ENCODE results near the gene PHRF1. TPM values are rescaled to one million over a fixed set of nuclear protein-coding genes. Genes with fewer than 3 reads are reported as not detected.

Gene PHRF1
- polyA plus RNA-seq, 1 donor from 2014 or later, result 8.5 TPM

GRCh38 chr11:559712-560304, 16.5 kb upstream of the PHRF1 start:
- Histone ChIP-seq H3K36me3 (ENCODE audit: insufficient read depth, low read length) (no peaks in the 10 kb centered on the region), H3F3A (ENCODE audit: insufficient read depth, low read length, poor library complexity, severe bottlenecking) (no peaks in the 10 kb centered on the region), H3K79me2 (replicated peaks; ENCODE audit: insufficient read depth, low read length) (no peaks in the 10 kb centered on the region), H3K9ac (ENCODE audit: low read length) (peak overlapping the region; percentile 61), H2AFZ (ENCODE audit: low read depth, low read length) (no peak overlapping the region), H4K20me1 (ENCODE audit: insufficient read depth) (no peaks in the 10 kb centered on the region), H3K9me3 (ENCODE audit: low read length) (no peaks in the 10 kb centered on the region), H3K4me3 (ENCODE audit: low read length) (peak overlapping the region; percentile 75), H3K9me2 (ENCODE audit: insufficient read depth, low read length) (no peaks in the 10 kb centered on the region), H3K27me3 (ENCODE audit: insufficient read depth, low read depth, low read length) (peaks cover 34% of the 10 kb centered on the region), H3K4me2 (ENCODE audit: low read length) (no peak overlapping the region), H3K27ac (ENCODE audit: low read length) (no peak overlapping the region)
- no peak for TF ChIP-seq EZH2 (IDR thresholded peaks at IDR 0.05; ENCODE audit: borderline replicate concordance, insufficient read depth, low read length, poor library complexity, severe bottlenecking)
- no peak for TF ChIP-seq MXI1 (conservative IDR thresholded peaks at IDR 0.05; ENCODE audit: poor library complexity, severe bottlenecking)

DNA sequence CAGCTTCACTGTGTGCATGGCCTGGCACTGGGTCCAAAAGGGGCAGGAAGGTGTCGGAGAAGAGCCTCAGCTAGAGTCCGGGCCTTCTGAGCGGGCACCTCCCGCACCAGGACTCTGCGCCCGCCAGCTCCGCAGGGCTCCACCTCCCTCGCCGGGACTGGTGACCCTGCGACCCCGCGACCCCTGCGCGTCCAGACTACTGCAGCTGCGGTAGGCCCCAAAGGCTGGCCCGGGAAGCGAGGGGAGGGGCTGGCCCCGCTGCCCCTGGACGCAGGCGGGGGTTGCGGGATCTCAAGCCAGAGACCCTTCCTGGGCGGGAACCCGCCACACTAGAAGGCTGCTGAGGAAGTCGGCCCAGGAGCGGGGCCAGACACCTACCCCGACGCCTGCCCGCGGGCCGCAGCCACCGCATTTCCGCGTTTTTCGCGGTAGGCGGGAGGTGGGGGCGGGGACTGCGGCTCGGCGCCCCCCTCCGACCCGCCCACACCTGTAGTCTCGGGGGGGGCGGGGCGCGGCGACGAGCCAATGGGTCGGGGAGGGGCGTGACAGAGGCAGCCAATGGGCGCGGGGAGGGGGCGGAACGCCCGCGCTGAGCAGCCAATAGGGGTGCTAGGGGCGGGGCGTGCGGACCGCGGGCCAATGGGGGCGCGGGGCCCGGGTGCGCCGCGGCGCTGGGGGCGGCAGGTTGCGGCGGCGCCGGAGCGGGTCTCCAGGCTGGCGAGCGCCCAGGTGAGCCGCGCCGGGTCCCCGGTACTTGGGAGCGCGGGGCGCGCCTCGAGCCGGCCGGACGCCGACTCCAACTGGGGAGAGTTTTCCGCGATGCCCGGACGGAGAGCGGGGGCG, 15.7 kb upstream of the PHRF1 start, which contains the start of the genes LMNTD2 and RASSF7:
LMNTD2 (minus strand) TSS at position 434 of the 843 bp plus-strand sequence; CDS start at position 412, 22 bp downstream.
RASSF7 (plus strand) TSS at position 666 of the 843 bp plus-strand sequence. CDS start 799 bp downstream, outside the sequence.
- TF ChIP-seq, protein P1, sequence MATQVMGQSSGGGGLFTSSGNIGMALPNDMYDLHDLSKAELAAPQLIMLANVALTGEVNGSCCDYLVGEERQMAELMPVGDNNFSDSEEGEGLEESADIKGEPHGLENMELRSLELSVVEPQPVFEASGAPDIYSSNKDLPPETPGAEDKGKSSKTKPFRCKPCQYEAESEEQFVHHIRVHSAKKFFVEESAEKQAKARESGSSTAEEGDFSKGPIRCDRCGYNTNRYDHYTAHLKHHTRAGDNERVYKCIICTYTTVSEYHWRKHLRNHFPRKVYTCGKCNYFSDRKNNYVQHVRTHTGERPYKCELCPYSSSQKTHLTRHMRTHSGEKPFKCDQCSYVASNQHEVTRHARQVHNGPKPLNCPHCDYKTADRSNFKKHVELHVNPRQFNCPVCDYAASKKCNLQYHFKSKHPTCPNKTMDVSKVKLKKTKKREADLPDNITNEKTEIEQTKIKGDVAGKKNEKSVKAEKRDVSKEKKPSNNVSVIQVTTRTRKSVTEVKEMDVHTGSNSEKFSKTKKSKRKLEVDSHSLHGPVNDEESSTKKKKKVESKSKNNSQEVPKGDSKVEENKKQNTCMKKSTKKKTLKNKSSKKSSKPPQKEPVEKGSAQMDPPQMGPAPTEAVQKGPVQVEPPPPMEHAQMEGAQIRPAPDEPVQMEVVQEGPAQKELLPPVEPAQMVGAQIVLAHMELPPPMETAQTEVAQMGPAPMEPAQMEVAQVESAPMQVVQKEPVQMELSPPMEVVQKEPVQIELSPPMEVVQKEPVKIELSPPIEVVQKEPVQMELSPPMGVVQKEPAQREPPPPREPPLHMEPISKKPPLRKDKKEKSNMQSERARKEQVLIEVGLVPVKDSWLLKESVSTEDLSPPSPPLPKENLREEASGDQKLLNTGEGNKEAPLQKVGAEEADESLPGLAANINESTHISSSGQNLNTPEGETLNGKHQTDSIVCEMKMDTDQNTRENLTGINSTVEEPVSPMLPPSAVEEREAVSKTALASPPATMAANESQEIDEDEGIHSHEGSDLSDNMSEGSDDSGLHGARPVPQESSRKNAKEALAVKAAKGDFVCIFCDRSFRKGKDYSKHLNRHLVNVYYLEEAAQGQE (IDR thresholded peaks at IDR 0.05; ENCODE audit: borderline replicate concordance), result no peak
- TF ChIP-seq MXI1 (conservative IDR thresholded peaks at IDR 0.05; ENCODE audit: poor library complexity, severe bottlenecking), result peak; percentile 73
- TF ChIP-seq RAD21 (conservative IDR thresholded peaks at IDR 0.05), result no peak
- no peak for TF ChIP-seq EZH2 (IDR thresholded peaks at IDR 0.05; ENCODE audit: borderline replicate concordance, insufficient read depth, low read length, poor library complexity, severe bottlenecking)
- no peak for TF ChIP-seq SMC3 (conservative IDR thresholded peaks at IDR 0.05; ENCODE audit: poor library complexity)
- peak; percentile 25 for TF ChIP-seq POLR2AphosphoS5 (IDR thresholded peaks at IDR 0.05)
- no peak for TF ChIP-seq EP300 (conservative IDR thresholded peaks at IDR 0.05; ENCODE audit: poor library complexity, severe bottlenecking)
- TF ChIP-seq, protein P2, sequence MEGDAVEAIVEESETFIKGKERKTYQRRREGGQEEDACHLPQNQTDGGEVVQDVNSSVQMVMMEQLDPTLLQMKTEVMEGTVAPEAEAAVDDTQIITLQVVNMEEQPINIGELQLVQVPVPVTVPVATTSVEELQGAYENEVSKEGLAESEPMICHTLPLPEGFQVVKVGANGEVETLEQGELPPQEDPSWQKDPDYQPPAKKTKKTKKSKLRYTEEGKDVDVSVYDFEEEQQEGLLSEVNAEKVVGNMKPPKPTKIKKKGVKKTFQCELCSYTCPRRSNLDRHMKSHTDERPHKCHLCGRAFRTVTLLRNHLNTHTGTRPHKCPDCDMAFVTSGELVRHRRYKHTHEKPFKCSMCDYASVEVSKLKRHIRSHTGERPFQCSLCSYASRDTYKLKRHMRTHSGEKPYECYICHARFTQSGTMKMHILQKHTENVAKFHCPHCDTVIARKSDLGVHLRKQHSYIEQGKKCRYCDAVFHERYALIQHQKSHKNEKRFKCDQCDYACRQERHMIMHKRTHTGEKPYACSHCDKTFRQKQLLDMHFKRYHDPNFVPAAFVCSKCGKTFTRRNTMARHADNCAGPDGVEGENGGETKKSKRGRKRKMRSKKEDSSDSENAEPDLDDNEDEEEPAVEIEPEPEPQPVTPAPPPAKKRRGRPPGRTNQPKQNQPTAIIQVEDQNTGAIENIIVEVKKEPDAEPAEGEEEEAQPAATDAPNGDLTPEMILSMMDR (IDR thresholded peaks at IDR 0.05; ENCODE audit: poor library complexity, severe bottlenecking), result no peak
- TF ChIP-seq TAF1 (IDR thresholded peaks at IDR 0.05; ENCODE audit: low read depth), result no peak
- Histone ChIP-seq H3K79me2 (replicated peaks; ENCODE audit: insufficient read depth, low read length) (no peaks in the 10 kb centered on the region), H3K4me2 (ENCODE audit: low read length) (peak within 1 kb of the TSS; percentile 62), H3K9ac (ENCODE audit: low read length) (peak within 1 kb of the TSS; percentile 61), H3K9me2 (ENCODE audit: insufficient read depth, low read length) (no peaks in the 10 kb centered on the region), H3K27me3 (ENCODE audit: insufficient read depth, low read depth, low read length) (peaks cover 29% of the 10 kb centered on the region), H3K27ac (ENCODE audit: low read length) (peak within 1 kb of the TSS; percentile 12), H3K4me3 (ENCODE audit: low read length) (peak within 1 kb of the TSS; percentile 75), H4K20me1 (ENCODE audit: insufficient read depth) (no peaks in the 10 kb centered on the region), H3K36me3 (ENCODE audit: insufficient read depth, low read length) (no peaks in the 10 kb centered on the region), H3K9me3 (ENCODE audit: low read length) (no peaks in the 10 kb centered on the region), H2AFZ (ENCODE audit: low read depth, low read length) (peak within 1 kb of the TSS; percentile 73), H3F3A (ENCODE audit: insufficient read depth, low read length, poor library complexity, severe bottlenecking) (no peaks in the 10 kb centered on the region)
